Measurements from ENCODE around the gene KANK2.

The KANK2 gene

DNA sequence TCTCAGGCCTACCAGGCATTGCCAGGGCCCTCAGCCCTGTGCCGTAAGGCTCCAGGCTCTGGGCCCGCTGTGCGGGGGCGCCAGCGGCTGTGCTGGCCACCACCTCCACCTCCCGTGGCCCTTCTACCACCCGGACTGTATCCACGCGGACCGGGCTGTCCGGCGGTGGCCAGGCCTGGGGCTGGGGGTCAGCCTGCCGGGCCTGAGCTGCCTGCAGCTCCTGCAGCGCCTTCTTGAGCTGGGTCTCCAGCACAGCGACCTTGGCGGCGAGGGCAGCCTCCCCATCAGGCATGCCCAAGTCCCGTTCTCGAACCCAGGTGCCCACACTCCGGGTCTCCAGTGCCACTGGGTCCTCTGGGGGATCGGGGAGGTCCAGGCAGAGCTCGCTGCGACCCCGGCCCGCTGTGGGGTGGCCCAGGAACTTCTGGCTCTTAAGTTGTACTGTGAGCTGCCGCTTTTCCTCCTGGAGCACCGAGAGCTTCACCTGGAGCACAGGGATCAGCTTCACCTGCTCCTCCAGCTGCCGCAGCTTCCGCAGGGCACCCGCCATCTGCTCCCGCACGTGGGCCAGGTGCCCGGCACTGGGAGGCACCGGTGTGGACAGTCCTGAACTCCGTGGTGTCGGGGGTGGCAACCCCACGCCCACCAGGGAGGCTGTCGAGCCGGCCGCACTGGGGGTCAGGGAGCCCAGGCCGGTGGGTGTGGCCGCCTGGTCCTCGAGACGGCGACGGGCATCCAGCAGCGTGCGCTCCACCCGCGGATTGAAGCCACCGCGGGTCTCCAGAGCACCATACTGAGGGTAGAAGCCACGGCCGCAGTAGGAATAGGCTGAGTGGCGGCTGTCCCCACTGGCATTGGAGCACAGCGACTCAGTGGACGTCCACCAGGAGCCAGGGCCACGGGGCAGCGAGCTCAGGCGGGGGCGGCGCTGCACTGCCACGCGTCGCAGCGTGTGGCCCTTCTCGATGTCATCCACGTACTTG is 4.1 kb downstream of the KANK2 start:
- peaks cover 22% of the 10 kb centered on the region for H3K4me1 Mint-ChIP-seq
- peaks cover 24% of the 10 kb centered on the region for H3K36me3 Mint-ChIP-seq (ENCODE audit: low read depth)
- H3K27ac Mint-ChIP-seq = peak overlapping the region in 1 of 3 experiments; percentile 39
- H3K9me3 Mint-ChIP-seq = no peaks in the 10 kb centered on the region
- H3K4me3 Mint-ChIP-seq = peak overlapping the region in 1 of 3 experiments; percentile 52
- no peaks in the 10 kb centered on the region for H3K27me3 Mint-ChIP-seq (ENCODE audit: low read depth)
- no peak for TF ChIP-seq CTCF (IDR thresholded peaks at IDR 0.05; ENCODE audit: unreplicated experiment in 3 of 3)

- no peaks in the 10 kb centered on the region for H3K9me3 Mint-ChIP-seq
- H3K4me3 Mint-ChIP-seq = peak overlapping the region in 2 of 3 experiments; percentile 47 to 63
- peaks cover 32% of the 10 kb centered on the region for H3K4me1 Mint-ChIP-seq
- H3K36me3 Mint-ChIP-seq (ENCODE audit: low read depth) = peaks cover 35% of the 10 kb centered on the region
- no peak for TF ChIP-seq CTCF (IDR thresholded peaks at IDR 0.05; ENCODE audit: unreplicated experiment in 3 of 3)
- no peaks in the 10 kb centered on the region for H3K27me3 Mint-ChIP-seq (ENCODE audit: low read depth)
- H3K27ac Mint-ChIP-seq = peak overlapping the region; percentile 51 to 84 (median 59)
Observed at GRCh38 chr19:11191934-11192333, 5.4 kb downstream of the KANK2 start.

DNA sequence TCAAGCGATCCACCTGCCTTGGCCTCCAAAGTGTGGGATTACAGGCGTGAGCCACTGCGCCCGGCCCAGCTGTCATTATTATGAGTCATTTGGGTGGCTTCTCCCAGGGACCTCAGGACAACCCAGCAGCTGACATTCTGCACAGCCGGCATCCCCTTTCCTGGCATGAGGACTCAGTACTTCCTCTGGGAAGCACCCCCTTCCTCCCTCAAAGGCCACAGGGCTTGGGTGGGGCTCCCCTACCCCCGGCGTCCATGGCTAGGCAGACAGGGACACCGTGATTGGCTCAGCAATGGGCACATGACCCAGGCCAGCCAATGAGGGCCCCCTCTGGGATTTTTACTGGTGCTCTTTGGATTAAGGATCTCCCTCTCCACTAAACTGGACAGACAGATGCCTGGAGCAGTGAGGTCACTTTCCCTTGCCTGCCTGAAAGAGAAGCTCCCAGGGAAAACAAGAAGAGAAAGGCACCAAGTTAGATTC is 6.0 kb downstream of the KANK2 start:
- peaks cover 40% of the 10 kb centered on the region for H3K36me3 Mint-ChIP-seq (ENCODE audit: low read depth)
- H3K27ac Mint-ChIP-seq = peak overlapping the region; percentile 51 to 84 (median 59)

GRCh38 chr19:11190501-11190900 is 6.8 kb downstream of the KANK2 start:
- Mint-ChIP-seq H3K4me1 (peaks cover 35% of the 10 kb centered on the region), H3K36me3 (ENCODE audit: low read depth) (peaks cover 45% of the 10 kb centered on the region), H3K27ac (peak overlapping the region in 2 of 3 experiments; percentile 45 to 71), H3K4me3 (no peak overlapping the region), H3K27me3 (ENCODE audit: low read depth) (no peaks in the 10 kb centered on the region), H3K9me3 (no peaks in the 10 kb centered on the region)
- TF ChIP-seq CTCF (IDR thresholded peaks at IDR 0.05; ENCODE audit: unreplicated experiment in 3 of 3) = no peak

More for the DNA sequence above, 6.0 kb downstream of the KANK2 start:
- peak overlapping the region in 2 of 3 experiments; percentile 47 to 63 for H3K4me3 Mint-ChIP-seq
- H3K9me3 Mint-ChIP-seq = no peaks in the 10 kb centered on the region
- TF ChIP-seq CTCF (IDR thresholded peaks at IDR 0.05; ENCODE audit: unreplicated experiment in 3 of 3) = no peak
- H3K27me3 Mint-ChIP-seq (ENCODE audit: low read depth) = no peaks in the 10 kb centered on the region
- peaks cover 38% of the 10 kb centered on the region for H3K4me1 Mint-ChIP-seq

DNA sequence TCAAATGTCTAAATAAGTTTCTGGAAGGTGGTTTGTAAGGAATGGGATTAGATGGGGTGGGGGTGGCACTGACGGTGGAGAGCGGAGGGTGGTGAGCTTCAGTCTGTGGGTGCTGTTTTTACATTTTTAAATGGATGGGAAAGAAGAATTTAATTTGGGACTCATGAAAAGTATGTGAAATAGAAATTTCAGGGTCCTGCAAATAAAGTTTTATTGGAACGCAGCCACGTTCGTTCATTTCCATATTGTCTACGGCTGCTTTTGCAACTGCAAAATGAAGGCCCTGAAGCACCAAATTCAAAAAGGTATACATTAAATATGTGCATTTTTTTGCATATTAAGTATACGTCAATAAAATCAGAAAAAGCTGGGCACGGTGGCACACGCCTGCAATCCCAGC is 9.9 kb downstream of the KANK2 start:
- TF ChIP-seq CTCF (IDR thresholded peaks at IDR 0.05; ENCODE audit: unreplicated experiment in 3 of 3) = no peak
- peak overlapping the region; percentile 21 to 66 (median 32) for H3K27ac Mint-ChIP-seq
- H3K36me3 Mint-ChIP-seq (ENCODE audit: low read depth) = peaks cover 52% of the 10 kb centered on the region
- H3K4me3 Mint-ChIP-seq = peak overlapping the region in 1 of 3 experiments; percentile 19
- H3K27me3 Mint-ChIP-seq (ENCODE audit: low read depth) = no peaks in the 10 kb centered on the region
- H3K4me1 Mint-ChIP-seq = peaks cover 33% of the 10 kb centered on the region
- peaks cover 4% of the 10 kb centered on the region for H3K9me3 Mint-ChIP-seq
